GM12878 (cell line): Measurements from ENCODE around the gene POLA1. TPM values are rescaled to one million over a fixed set of nuclear protein-coding genes. Genes with fewer than 3 reads are reported as not detected.

ENCODE experiments used
- ATAC-seq: fragments of 200-7000 bp; cut with Tn5 transposase; 3 replicates; pipeline ENCODE4 v1.9.1; 2020; ENCODE audit warnings: mild to moderate bottlenecking, moderate library complexity
- BruUV-seq: library from RNA; stranded (reverse); fragments of 400-500 nt; replicated peaks from 2 replicates; lab custom pipeline; 2021; lab: Mats Ljungman, UMichigan
- CTCF ChIA-PET: fragments of 300-600 bp; sonication (Branson Sonifier 250); formaldehyde crosslinking; extraction: SDS; loops from one replicate; lab custom pipeline; 2021; ENCODE audit warnings: inconsistent platforms; lab: Yijun Ruan, JAX
- POLR2A ChIA-PET: fragments of 350-600 bp; formaldehyde crosslinking; extraction: SDS; loops from one replicate; lab custom pipeline; 2021; ENCODE audit warnings: inconsistent platforms; lab: Charles Lee
- RAD21 ChIA-PET: fragments of 300-600 bp; sonication (Branson Sonifier 250); formaldehyde crosslinking; loops from one replicate; lab custom pipeline; 2023; ENCODE audit warnings: antibody characterized with exemption; ENCODE audit not compliant: unreplicated experiment; lab: Charles Lee
- SMC1A ChIA-PET: fragments of 300-600 bp; sonication (Branson Sonifier 250); formaldehyde crosslinking; loops from one replicate; lab custom pipeline; 2023; ENCODE audit not compliant: unreplicated experiment, uncharacterized antibody; lab: Charles Lee
- DNase-seq: peaks from one replicate; pipeline ENCODE4 v3.0.0-alpha.2; 2011; ENCODE audit warnings: low read depth, low spot score
- FAIRE-seq: peaks from 3 replicates; lab custom pipeline; 2011; peaks lifted over from hg19 to GRCh38; lab: Jason Lieb, UNC
- H2AFZ ChIP-seq: 2 replicates; pipeline ENCODE4 v1.6.0; 2011; ENCODE audit warnings: low read depth, low read length, control low read depth; ENCODE audit not compliant: control insufficient read depth
- H3K27ac ChIP-seq: 2 replicates; pipeline ENCODE4 v1.5.1; 2011; ENCODE audit warnings: control low read depth; ENCODE audit not compliant: control insufficient read depth, insufficient read depth
- H3K27me3 ChIP-seq, 2 experiments: replicated peaks in 1 of 2; 2 replicates each; pipeline versions ENCODE4 v1.6.0 to v1.6.1; 2011; ENCODE audit warnings: low read length in 1 of 2; ENCODE audit not compliant: control insufficient read depth in 2 of 2, insufficient read depth in 2 of 2
- H3K36me3 ChIP-seq, 2 experiments: 2 replicates each; pipeline ENCODE4 v1.5.1; 2011; ENCODE audit warnings: low read length in 1 of 2; ENCODE audit not compliant: control insufficient read depth in 2 of 2, insufficient read depth in 2 of 2
- H3K4me1 ChIP-seq: 2 replicates; pipeline ENCODE4 v1.6.1; 2011; ENCODE audit warnings: mild to moderate bottlenecking, low read length, moderate library complexity, mixed read lengths; ENCODE audit not compliant: control insufficient read depth, insufficient read depth
- H3K4me2 ChIP-seq: 2 replicates; pipeline ENCODE4 v1.6.0; 2011; ENCODE audit warnings: control low read depth; ENCODE audit not compliant: control insufficient read depth, insufficient read depth
- H3K4me3 ChIP-seq: fragments of 200-600 bp; sonication (generic); 2 replicates; pipeline ENCODE4 v1.5.1; 2016
- H3K79me2 ChIP-seq: 2 replicates; pipeline ENCODE4 v1.6.0; 2011; ENCODE audit warnings: low read length; ENCODE audit not compliant: control insufficient read depth, insufficient read depth
- H3K9ac ChIP-seq: 2 replicates; pipeline ENCODE4 v1.8.0; 2011; ENCODE audit warnings: low read length, control low read depth, mixed read lengths; ENCODE audit not compliant: control insufficient read depth, insufficient read depth
- H3K9me3 ChIP-seq: replicated peaks from 3 replicates; pipeline ENCODE4 v1.5.1; 2011; ENCODE audit warnings: mild to moderate bottlenecking, low read length; ENCODE audit not compliant: control insufficient read depth, insufficient read depth
- H4K20me1 ChIP-seq: 2 replicates; pipeline ENCODE4 v1.6.0; 2011; ENCODE audit not compliant: control insufficient read depth, insufficient read depth
- CUX1 ChIP-seq: IDR thresholded peaks from 2 replicates; pipeline ENCODE4 v1.6.1; 2012; ENCODE audit warnings: improper control_type of control experiment, low read depth, low read length; ENCODE audit not compliant: insufficient replicate concordance
- MLLT1 ChIP-seq: fragments of 450-650 bp; IDR thresholded peaks from 2 replicates; pipeline ENCODE4 v1.6.1; 2016; ENCODE audit warnings: mild to moderate bottlenecking
- RB1 ChIP-seq: fragments of 450-650 bp; formaldehyde crosslinking; IDR thresholded peaks from 2 replicates; pipeline ENCODE4 v1.6.1; 2017; ENCODE audit warnings: mild to moderate bottlenecking, borderline replicate concordance
- USF2 ChIP-seq: IDR thresholded peaks from 2 replicates; pipeline ENCODE4 v1.6.1; 2011; ENCODE audit warnings: low read depth, low read length, improper control_type of control experiment, borderline replicate concordance
- ZBED1 ChIP-seq: IDR thresholded peaks from 2 replicates; pipeline ENCODE4 v1.6.1; 2016; ENCODE audit warnings: borderline replicate concordance
- ZNF207 ChIP-seq: fragments of 450-650 bp; IDR thresholded peaks from 2 replicates; pipeline ENCODE4 v1.6.1; 2014; ENCODE audit warnings: antibody characterized with exemption, mild to moderate bottlenecking, borderline replicate concordance
- WGBS: methylation state at CpG from one replicate; pipeline ENCODE4 v1.1.6; 2016; ENCODE audit warnings: low lambda C conversion rate; ENCODE audit not compliant: insufficient replicate concordance, insufficient coverage; ENCODE audit errors: missing lambda C conversion rate; 5-methylcytosine and 5-hydroxymethylcytosine counted together
- in situ Hi-C: fragments of 300-500 bp; cut with MboI; formaldehyde crosslinking; loops from 9 replicates; pipeline ENCODE4 v1.14.3; 2018; ENCODE audit warnings: mixed read lengths
- intact Hi-C: fragments of 100-400 bp; cut with micrococcal nuclease; formaldehyde crosslinking; loops from one replicate; pipeline ENCODE4 v1.14.2; 2022; ENCODE audit not compliant: unreplicated experiment
- polyA plus RNA-seq, 11 experiments: library from polyadenylated mRNA; depleted of rRNA in 4 of 11; unstranded in 6 of 11; stranded (reverse) in 5 of 11; fragments of >200 nt; fragmentation: Nextera tagmentation in 4 of 11; fragmentation: Illumina TruSeq in 1 of 11; extraction: Ambion mirVana in 4 of 11; extraction: Trizol in 1 of 11; gene quantifications; 1 replicate in 1 of 11; 2 replicates in 10 of 11; pipeline versions ENCODE4 v1.2.1 to v1.2.3, GENCODE V29; 2011 to 2016; ENCODE audit warnings: inconsistent platforms in 2 of 11, missing spikeins in 2 of 11, low read depth in 1 of 11
- total RNA-seq, 4 experiments: library from RNA; depleted of rRNA in 3 of 4; stranded (reverse); fragments of >200 nt in 3 of 4; fragmentation: Illumina TruSeq in 1 of 4; extraction: Trizol in 1 of 4; gene quantifications; 2 replicates each; pipeline versions ENCODE4 v1.2.1 to v1.2.3, GENCODE V29; 2013 to 2021

POLA1 gene
- total and polyA plus RNA-seq, 10 of the 15 experiments (the other 5 are each of a cell fraction or from before 2014, with no cell fraction given) = 6.5 to 34.7 (median 24.8) TPM

- ChIA-PET POLR2A (interaction anchor here (1.6 kb wide), 1 partner anchor 20 kb away, joined by 4 read pairs; no protein-coding TSS in a partner anchor), RAD21 (no interaction called here), CTCF (interaction anchor here (0.9 to 2.9 kb wide), 2 partner anchors 10 to 20 kb away, joined by 3 to 16 read pairs; no protein-coding TSS in a partner anchor), SMC1A (interaction anchor here (2.1 kb wide), 1 partner anchor 20 kb away, joined by 6 read pairs; no protein-coding TSS in a partner anchor)
- TF ChIP-seq RB1 (no peak), USF2 (no peak), ZNF207 (no peak), ZBED1 (no peak), MLLT1 (no peak), CUX1 (no peak)
- intact Hi-C loops (no loop called here), in situ Hi-C loops (no loop called here)
- ATAC-seq (no peak), FAIRE-seq (no peak), DNase-seq (no peak)
- 48% methylated on average over 4 of the region's 4 CpGs for WGBS
- H3K79me2 ChIP-seq = no peaks in the 10 kb centered on the region
- H3K27me3 ChIP-seq = no peaks in the 10 kb centered on the region
- no peaks in the 10 kb centered on the region for H3K9me3 ChIP-seq
- no peak overlapping the region for H3K4me2 ChIP-seq
- no peak overlapping the region for H3K27ac ChIP-seq
- no peak overlapping the region for H3K9ac ChIP-seq
- no peak overlapping the region for H2AFZ ChIP-seq
- no peaks in the 10 kb centered on the region for H3K36me3 ChIP-seq
- no peaks in the 10 kb centered on the region for H4K20me1 ChIP-seq
- H3K4me1 ChIP-seq = no peaks in the 10 kb centered on the region
- H3K4me3 ChIP-seq = no peak overlapping the region
- BruUV-seq = no TSS peak
Measured at GRCh38 chrX:24859211-24859841, 165.6 kb downstream of the POLA1 start.
